ENCODE measurements around the gene SLC66A2. TPM values are rescaled to one million over a fixed set of nuclear protein-coding genes. Genes with fewer than 3 reads are reported as not detected.

The SLC66A2 gene
- total RNA-seq, 4 donors from 2014 or later, result 93.5 to 193 (median 100) TPM

DNA sequence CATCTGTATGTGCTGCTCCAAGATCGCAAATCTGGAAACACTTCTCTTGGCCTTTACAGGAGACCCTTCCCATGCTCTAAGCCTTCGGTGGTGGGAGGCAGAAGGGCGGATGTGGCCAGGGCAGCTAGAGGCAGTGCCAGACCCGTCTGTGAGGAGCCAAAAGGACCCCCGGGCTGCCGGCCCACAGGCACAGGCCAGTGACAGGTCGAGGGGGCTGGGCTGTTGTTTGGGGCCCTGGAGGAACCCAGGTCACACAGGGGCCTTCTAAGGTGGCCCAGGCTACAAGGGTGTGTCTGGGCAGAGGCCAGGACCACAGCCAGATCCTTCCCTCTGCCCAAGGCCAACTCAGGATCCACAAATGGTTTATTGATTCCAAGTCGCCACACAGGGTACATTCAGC lies 49.4 kb downstream of the SLC66A2 start:
- no peak for DNase-seq
- 86 to 91% methylated on average over 7 to 8 of the region's 8 CpGs for WGBS, 2 donors
- H3K9me3 ChIP-seq, result no peaks in the 10 kb centered on the region
- peaks cover 17 to 18% of the 10 kb centered on the region in 2 donors for H3K36me3 ChIP-seq
- H3K27me3 ChIP-seq, result no peaks in the 10 kb centered on the region
- no peak overlapping the region for H3K4me3 ChIP-seq (replicated peaks in 1 of 3)
- TF ChIP-seq, protein P1, sequence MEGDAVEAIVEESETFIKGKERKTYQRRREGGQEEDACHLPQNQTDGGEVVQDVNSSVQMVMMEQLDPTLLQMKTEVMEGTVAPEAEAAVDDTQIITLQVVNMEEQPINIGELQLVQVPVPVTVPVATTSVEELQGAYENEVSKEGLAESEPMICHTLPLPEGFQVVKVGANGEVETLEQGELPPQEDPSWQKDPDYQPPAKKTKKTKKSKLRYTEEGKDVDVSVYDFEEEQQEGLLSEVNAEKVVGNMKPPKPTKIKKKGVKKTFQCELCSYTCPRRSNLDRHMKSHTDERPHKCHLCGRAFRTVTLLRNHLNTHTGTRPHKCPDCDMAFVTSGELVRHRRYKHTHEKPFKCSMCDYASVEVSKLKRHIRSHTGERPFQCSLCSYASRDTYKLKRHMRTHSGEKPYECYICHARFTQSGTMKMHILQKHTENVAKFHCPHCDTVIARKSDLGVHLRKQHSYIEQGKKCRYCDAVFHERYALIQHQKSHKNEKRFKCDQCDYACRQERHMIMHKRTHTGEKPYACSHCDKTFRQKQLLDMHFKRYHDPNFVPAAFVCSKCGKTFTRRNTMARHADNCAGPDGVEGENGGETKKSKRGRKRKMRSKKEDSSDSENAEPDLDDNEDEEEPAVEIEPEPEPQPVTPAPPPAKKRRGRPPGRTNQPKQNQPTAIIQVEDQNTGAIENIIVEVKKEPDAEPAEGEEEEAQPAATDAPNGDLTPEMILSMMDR (IDR thresholded peaks at IDR 0.05), result no peak
- TF ChIP-seq POLR2A (IDR thresholded peaks at IDR 0.05), result no peak
- H3K27ac ChIP-seq, result no peak overlapping the region
- H3K4me1 ChIP-seq, result no peaks in the 10 kb centered on the region
- intact Hi-C loops (cut with DNase I), result no loop called here

DNA sequence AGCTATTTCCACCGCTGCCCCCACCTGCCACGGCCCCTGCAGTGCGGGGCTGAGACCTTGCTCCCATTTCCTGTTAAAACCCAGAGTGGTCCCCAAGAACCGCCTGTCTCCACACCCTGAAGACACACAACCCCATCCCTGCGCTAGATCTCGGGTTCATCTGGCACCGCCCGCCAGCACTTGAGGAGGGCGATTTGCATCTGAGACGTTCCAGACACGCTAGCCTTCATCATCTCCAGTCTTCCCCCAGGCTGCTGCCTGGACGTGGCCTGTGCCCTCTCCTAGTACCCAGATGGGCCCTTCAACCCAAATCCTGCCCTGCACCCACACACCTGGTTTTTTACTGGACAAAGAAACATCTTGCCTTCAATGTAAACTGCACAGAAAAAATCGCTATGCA lies 49.8 kb downstream of the SLC66A2 start:
- Histone ChIP-seq H3K9me3 (no peaks in the 10 kb centered on the region), H3K4me3 (replicated peaks in 1 of 3) (no peak overlapping the region), H3K4me1 (no peaks in the 10 kb centered on the region), H3K36me3 (peaks cover 17 to 18% of the 10 kb centered on the region in 2 donors), H3K27me3 (no peaks in the 10 kb centered on the region), H3K27ac (no peak overlapping the region)
- intact Hi-C loops (cut with DNase I), result no loop called here
- TF ChIP-seq, protein P1 (IDR thresholded peaks at IDR 0.05), result no peak
- no peak for TF ChIP-seq POLR2A (IDR thresholded peaks at IDR 0.05)
- DNase-seq, result no peak
- 95 to 96% methylated on average over 13 of the region's 13 CpGs for WGBS, 2 donors

DNA sequence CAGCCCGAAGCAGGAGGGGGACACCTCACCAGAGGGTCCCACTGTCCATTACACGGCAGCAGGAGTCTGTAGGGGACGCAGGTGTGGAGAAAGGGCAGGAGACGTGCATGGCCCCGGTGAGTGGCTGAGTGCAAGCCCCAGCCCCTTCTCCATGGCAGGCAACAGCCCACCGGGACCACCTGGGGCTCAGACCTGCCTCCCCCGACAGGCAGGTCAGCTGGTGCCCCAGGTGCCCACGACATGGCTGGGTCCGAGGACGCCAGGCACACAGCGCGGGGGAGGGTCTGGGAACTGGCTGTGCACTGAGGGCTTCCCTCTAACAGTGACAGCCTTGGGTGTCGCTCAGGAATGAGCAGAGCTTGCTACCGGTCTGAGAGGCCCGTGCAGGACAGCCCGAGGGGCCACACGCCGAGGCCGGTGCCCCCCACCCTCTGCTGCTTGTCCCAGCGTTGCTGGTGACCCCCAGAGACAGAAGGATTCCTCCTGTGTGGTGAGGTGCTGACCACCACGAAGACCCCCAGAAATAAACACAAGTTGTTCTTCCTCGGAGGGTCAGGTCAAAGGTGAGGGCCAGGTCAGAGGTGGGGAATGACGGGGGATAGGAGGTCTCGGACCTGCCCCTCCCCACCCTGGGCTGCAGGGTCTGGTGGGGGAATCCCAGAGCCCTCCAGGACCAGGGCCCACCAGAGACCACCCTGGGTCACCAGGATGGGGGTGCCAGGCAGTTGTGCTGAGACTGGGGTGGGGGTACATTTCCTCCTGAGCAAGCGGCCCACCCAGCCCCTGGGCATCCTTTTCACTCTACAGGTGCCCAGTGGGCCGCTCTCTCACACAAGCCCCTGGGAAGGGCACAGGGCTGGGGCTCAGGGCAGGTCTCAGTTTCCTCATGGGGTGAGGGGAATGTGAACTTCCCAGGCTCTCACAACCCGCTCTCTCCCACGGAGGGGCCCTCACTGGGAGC lies 50.6 kb downstream of the SLC66A2 start:
- Histone ChIP-seq H3K9me3 (no peaks in the 10 kb centered on the region), H3K4me1 (no peaks in the 10 kb centered on the region), H3K27ac (no peak overlapping the region), H3K36me3 (peaks cover 17 to 18% of the 10 kb centered on the region in 2 donors), H3K27me3 (no peaks in the 10 kb centered on the region), H3K4me3 (replicated peaks in 1 of 3) (no peak overlapping the region)
- TF ChIP-seq, protein P1 (IDR thresholded peaks at IDR 0.05), result no peak
- TF ChIP-seq POLR2A (IDR thresholded peaks at IDR 0.05), result no peak
- DNase-seq, result no peak
- 85 to 96% methylated on average over 19 to 24 of the region's 28 CpGs for WGBS, 2 donors
- intact Hi-C loops (cut with DNase I), result no loop called here

DNA sequence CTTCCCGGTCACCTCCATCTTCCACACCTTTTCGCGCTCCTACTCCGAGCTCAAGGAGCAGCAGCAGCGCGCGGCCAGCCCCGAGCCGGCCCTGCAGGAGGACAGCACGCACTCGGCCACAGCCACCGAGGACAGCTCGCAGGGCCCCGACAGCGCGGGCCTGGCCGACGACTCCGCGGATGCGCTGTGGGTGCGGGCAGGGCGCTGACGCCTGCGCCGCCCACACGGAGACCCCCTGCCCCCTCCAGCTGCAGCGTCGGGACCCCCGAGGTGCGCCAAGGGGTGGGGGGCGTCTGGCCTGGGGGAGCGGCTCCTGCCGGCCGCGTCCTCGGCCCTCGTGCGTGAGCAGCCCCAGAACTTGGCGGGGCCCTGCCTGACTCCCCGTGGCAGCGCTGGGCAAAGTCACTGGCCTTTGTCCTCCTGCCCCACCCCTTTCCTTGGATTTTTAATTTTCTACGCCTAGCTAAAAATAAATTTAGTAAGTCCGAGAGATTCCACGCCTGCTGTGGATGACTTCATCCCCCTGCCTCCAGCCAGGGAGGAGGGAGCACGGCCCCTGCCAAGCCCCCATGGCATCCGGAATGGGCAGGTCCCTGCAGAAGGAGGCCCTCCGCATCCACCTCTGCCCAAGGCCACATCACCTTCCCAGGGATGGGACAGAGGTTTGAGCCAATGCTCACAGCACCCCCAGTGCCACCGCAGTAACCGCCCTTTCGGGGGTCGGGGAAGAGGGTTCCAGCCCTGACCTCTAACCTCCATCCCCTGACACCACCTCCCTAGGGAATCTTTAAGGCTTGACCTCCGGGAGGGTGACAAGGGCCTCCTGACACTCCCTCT lies 51.6 kb downstream of the SLC66A2 start:
- WGBS, 2 donors, result 88 to 93% methylated on average over 34 of the region's 53 CpGs
- H3K27ac ChIP-seq, result no peak overlapping the region
- intact Hi-C loops (cut with DNase I), result no loop called here
- no peak for DNase-seq
- H3K9me3 ChIP-seq, result no peaks in the 10 kb centered on the region
- H3K36me3 ChIP-seq, result peaks cover 17 to 18% of the 10 kb centered on the region in 2 donors
- no peaks in the 10 kb centered on the region for H3K4me1 ChIP-seq
- no peaks in the 10 kb centered on the region for H3K27me3 ChIP-seq
- TF ChIP-seq, protein P1 (IDR thresholded peaks at IDR 0.05), result no peak
- no peak for TF ChIP-seq POLR2A (IDR thresholded peaks at IDR 0.05)
- no peak overlapping the region for H3K4me3 ChIP-seq (replicated peaks in 1 of 3)
